TTC549 (cell line): ENCODE measurements around the gene C3orf20.

ENCODE experiments used
- FAIRE-seq: peaks from 2 replicates; lab custom pipeline; 2012; peaks lifted over from hg19 to GRCh38; lab: Jason Lieb, UNC

C3orf20 gene

GRCh38 chr3:14758959-14759358 lies 84.0 kb downstream of the C3orf20 start:
- no peak for FAIRE-seq

- no peak for FAIRE-seq
Observed at GRCh38 chr3:14760185-14760584, 85.2 kb downstream of the C3orf20 start.

GRCh38 chr3:14761121-14761672 lies 86.3 kb downstream of the C3orf20 start:
- FAIRE-seq, result no peak

GRCh38 chr3:14761866-14762265 lies 86.9 kb downstream of the C3orf20 start:
- no peak for FAIRE-seq

DNA sequence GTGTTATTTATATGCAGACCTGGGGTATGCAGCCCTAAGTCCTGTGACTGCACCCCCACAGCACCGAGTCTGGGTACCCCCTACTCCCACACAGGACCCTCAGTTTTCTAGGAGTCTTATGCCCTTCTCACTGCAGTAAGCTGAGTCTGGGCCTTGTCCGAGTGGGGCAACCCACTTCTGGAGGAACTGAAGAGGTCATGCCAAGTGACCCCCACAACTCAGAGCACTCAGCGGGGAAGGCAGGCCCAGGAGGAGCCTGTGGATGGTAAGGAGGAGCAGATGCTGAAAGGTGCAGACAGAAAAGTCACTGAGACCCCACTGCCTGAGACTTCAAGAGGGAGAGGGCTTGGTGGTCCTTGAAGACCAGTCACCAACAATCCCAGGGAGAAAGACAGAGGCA lies 87.8 kb downstream of the C3orf20 start:
- no peak for FAIRE-seq

GRCh38 chr3:14764331-14765059 lies 89.6 kb downstream of the C3orf20 start:
- FAIRE-seq, result no peak

GRCh38 chr3:14765060-14765400 lies 90.1 kb downstream of the C3orf20 start:
- FAIRE-seq, result no peak

- no peak for FAIRE-seq
Observed at GRCh38 chr3:14765576-14766427, 90.9 kb downstream of the C3orf20 start.

DNA sequence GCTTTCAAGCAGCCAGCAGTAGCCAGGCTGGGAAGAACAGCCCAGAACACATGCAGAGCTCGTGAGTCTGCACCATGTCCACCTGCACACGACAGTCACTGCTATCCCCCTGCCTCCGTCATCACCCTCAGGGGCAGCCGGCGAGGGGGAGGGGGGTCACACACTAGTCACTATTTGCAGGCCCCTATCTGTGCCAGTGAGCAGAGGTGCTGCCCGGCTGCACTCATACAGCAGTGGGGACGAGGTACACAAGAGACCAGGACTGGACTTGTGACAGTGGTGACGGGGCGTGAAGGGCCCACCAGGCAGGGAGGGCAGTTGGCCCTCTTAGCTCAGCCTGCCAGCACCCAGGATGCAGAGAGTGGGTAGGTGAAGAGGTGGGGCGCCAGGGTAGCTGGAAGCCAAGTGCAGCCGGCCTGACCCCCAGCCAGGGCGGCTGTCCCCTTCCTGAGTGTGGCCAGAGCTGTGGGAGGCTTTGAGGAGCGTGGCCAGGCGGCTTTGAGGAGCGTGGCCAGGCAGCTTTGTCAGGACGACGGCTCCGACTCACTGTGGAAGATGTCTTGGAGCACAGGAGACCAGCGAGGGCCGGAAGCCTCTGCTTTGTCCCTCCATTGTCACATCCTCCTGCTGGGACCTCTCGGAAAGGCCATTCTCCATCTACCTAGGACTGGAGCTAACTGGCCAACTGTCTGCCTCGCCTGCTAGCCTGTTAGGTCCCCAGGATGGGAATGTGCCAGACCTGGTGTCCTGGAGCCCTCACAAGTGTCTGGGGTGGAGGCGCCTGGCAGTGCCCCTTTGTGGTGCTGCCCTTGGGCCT lies 91.7 kb downstream of the C3orf20 start:
- no peak for FAIRE-seq

GRCh38 chr3:14767245-14768051 lies 92.5 kb downstream of the C3orf20 start:
- no peak for FAIRE-seq

- no peak for FAIRE-seq
Observed at GRCh38 chr3:14768182-14768790, 93.3 kb downstream of the C3orf20 start.

GRCh38 chr3:14768881-14769280 lies 93.9 kb downstream of the C3orf20 start:
- no peak for FAIRE-seq

DNA sequence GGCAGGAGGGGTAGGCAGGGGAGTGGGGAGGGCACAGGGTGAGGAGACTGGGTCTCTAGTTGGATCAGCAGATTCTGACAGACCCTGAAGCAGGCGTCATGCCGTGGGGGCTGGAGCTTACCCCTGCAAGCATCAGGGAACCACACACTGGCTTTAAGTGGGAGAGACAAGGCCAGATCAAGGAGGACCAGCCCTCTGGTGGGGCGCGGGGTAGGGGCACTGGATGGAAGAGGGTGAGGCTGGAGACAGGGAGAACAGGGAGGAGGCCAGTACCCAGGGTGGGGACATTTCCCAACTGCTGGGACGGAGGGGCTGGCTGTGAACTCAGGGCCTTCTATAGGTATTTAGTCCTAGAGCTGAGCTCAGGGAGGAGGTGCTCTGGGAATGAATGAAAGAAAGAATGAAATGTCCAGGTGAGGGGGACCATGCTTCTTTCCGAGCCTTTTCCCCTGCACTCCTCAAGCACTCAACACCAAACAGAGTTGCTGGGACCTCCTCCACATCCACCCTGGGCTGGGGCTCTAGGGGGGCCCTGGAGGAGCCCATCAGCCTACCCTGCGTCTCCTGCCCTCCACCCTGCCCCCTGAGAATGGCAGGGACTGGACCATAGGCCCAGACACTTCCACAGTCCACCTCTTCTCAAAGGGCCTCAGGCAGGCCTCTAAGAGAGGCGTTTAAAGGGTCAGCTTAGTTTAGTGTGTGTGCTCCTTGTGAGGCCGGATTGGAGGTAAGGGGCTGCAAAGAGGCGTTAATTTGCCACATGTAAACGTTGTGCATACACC lies 94.8 kb downstream of the C3orf20 start:
- FAIRE-seq, result no peak

DNA sequence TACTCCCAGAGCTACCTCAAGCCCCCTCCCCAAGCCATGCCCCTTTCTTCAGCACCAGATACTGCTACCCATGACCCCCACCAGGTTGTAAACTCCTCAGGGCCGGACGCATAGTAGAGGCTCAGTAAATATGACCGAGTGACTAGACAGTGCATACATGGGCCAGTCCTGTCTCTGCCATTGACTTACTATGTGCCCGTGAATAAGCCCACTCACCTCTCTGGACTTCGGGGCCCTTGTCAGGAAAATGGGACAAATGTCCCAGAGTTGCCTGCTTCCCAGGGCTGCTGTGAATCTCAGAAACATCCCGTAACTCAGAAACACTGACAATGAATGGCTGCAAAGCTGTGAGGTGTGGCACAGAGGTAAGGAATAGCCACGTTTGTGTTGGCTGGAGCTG lies 95.7 kb downstream of the C3orf20 start:
- FAIRE-seq, result no peak

GRCh38 chr3:14771593-14772497 lies 96.9 kb downstream of the C3orf20 start:
- FAIRE-seq, result no peak

DNA sequence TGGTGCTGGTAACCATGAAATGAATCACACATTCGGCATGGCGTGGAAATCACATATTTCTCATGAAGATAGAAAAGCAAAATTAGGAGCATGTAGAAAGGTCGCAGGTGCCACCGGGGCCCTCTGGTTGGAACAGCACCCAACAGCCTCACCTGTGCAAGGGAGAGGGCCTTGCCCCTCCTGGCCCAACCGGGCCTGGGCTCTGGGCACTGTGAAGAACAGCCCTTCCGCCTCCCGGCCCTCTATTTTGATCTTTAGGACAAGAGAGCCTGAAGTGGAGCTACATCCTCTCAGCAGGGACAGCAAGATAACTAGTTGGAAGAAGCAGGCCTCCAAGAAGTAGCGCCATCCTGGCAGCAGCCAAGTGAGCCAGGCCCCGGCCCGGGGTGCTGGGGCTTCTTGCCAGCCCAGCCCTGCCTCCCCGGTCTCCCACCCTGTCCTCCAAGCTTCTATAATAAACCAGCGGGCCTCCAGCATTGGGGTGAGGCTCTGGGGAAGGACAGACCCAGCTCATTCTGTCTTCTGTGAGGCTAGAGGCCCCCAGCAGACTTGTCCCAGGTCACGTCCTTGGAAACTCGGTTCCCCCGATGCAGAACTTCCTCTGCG lies 97.7 kb downstream of the C3orf20 start:
- no peak for FAIRE-seq

DNA sequence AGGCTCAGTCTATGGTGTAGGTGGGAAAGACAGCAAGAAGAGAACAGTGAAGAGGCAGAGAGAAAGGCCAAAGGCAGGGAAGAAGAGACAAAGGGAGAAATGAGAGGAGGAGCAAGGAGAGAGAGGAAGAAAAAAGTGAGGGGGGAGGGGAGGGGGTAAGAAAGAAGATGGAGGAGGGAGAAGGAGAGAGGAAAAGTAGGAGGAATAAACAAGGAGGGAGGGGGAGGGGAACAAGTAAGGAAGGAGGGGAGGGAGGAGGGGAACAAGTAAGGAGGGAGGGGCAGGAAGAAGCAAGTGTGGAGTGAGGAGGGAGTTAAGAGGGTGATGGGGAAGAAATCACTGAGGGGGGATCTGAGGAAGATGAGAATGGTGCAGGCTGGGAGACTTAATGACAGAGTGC lies 98.3 kb downstream of the C3orf20 start:
- no peak for FAIRE-seq

GRCh38 chr3:14773691-14774128 lies 98.8 kb downstream of the C3orf20 start:
- no peak for FAIRE-seq

GRCh38 chr3:14774431-14774830 lies 99.5 kb downstream of the C3orf20 start:
- no peak for FAIRE-seq
